Measurements from ENCODE around the gene ASTN2. TPM values are rescaled to one million over a fixed set of nuclear protein-coding genes. Genes with fewer than 3 reads are reported as not detected.

ASTN2 gene
- total RNA-seq, 1 donor from 2014 or later, result 12.2 TPM

- no peak for DNase-seq (ENCODE audit: low read depth)
- H3K27me3 ChIP-seq (ENCODE audit: control insufficient read depth, insufficient read depth, low read length), result no peaks in the 10 kb centered on the region
- no peak overlapping the region for H3K4me3 ChIP-seq (ENCODE audit: low read depth, low read length)
- TF ChIP-seq, protein P1, sequence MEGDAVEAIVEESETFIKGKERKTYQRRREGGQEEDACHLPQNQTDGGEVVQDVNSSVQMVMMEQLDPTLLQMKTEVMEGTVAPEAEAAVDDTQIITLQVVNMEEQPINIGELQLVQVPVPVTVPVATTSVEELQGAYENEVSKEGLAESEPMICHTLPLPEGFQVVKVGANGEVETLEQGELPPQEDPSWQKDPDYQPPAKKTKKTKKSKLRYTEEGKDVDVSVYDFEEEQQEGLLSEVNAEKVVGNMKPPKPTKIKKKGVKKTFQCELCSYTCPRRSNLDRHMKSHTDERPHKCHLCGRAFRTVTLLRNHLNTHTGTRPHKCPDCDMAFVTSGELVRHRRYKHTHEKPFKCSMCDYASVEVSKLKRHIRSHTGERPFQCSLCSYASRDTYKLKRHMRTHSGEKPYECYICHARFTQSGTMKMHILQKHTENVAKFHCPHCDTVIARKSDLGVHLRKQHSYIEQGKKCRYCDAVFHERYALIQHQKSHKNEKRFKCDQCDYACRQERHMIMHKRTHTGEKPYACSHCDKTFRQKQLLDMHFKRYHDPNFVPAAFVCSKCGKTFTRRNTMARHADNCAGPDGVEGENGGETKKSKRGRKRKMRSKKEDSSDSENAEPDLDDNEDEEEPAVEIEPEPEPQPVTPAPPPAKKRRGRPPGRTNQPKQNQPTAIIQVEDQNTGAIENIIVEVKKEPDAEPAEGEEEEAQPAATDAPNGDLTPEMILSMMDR (IDR thresholded peaks at IDR 0.05; ENCODE audit: insufficient read depth, low read length, poor library complexity, severe bottlenecking), result no peak
- H3K36me3 ChIP-seq (ENCODE audit: control insufficient read depth, insufficient read depth, low read length), result no peaks in the 10 kb centered on the region
Observed at GRCh38 chr9:116656977-116657376, 757.9 kb downstream of the ASTN2 start.

GRCh38 chr9:116656501-116656971 lies 758.3 kb downstream of the ASTN2 start:
- DNase-seq (ENCODE audit: low read depth), result no peak
- TF ChIP-seq, protein P1 (IDR thresholded peaks at IDR 0.05; ENCODE audit: insufficient read depth, low read length, poor library complexity, severe bottlenecking), result no peak
- Histone ChIP-seq H3K27me3 (ENCODE audit: control insufficient read depth, insufficient read depth, low read length) (no peaks in the 10 kb centered on the region), H3K36me3 (ENCODE audit: control insufficient read depth, insufficient read depth, low read length) (no peaks in the 10 kb centered on the region), H3K4me3 (ENCODE audit: low read depth, low read length) (no peak overlapping the region)

- H3K4me3 ChIP-seq (ENCODE audit: low read depth, low read length), result no peak overlapping the region
- TF ChIP-seq, protein P1 (IDR thresholded peaks at IDR 0.05; ENCODE audit: insufficient read depth, low read length, poor library complexity, severe bottlenecking), result no peak
Observed at GRCh38 chr9:116654059-116654355, 760.9 kb downstream of the ASTN2 start.

DNA sequence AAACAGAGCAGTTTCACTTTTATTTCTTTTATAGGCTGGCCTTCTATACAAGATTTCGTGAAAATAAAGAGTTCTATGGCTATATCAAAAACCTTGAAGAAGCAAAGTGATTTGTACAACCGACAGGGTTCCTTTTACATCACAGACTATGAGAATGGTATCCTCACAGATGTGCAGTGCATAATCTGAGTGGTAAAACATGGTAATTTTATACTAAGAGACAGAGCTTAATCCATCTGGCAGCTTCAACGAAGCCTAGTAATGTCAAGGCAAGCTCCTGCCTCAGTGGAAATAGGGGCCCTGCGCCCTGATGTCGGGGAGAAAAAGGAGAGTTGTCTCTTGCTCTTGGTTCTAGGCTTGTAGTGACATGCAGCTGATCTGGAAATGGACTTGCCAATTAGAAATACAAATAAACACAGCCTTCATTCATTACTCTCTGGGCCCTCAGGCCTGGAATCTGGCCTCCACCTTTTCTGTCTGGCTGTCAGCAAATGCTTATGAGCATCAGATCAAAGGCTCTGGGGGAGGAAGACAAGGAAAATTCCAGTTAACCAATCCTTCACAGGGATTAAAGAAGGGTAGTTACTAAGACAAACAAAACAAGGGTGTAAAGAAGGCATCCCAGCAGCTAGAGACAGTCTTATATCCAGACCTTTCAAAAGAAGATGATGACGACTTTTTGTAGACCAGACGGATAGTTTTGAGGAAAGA lies 761.4 kb downstream of the ASTN2 start:
- TF ChIP-seq, protein P1 (IDR thresholded peaks at IDR 0.05; ENCODE audit: insufficient read depth, low read length, poor library complexity, severe bottlenecking), result no peak
- no peak overlapping the region for H3K4me3 ChIP-seq (ENCODE audit: low read depth, low read length)
- no peaks in the 10 kb centered on the region for H3K36me3 ChIP-seq (ENCODE audit: control insufficient read depth, insufficient read depth, low read length)
- no peak for DNase-seq (ENCODE audit: low read depth)
- H3K27me3 ChIP-seq (ENCODE audit: control insufficient read depth, insufficient read depth, low read length), result no peaks in the 10 kb centered on the region

More at GRCh38 chr9:116654059-116654355, 760.9 kb downstream of the ASTN2 start:
- DNase-seq (ENCODE audit: low read depth), result no peak
- Histone ChIP-seq H3K27me3 (ENCODE audit: control insufficient read depth, insufficient read depth, low read length) (no peaks in the 10 kb centered on the region), H3K36me3 (ENCODE audit: control insufficient read depth, insufficient read depth, low read length) (no peaks in the 10 kb centered on the region)

GRCh38 chr9:116647515-116647809 lies 767.4 kb downstream of the ASTN2 start:
- no peak overlapping the region for H3K4me3 ChIP-seq (ENCODE audit: low read depth, low read length)
- no peak for DNase-seq (ENCODE audit: low read depth)
- TF ChIP-seq, protein P1 (IDR thresholded peaks at IDR 0.05; ENCODE audit: insufficient read depth, low read length, poor library complexity, severe bottlenecking), result no peak

More at GRCh38 chr9:116647515-116647809, 767.4 kb downstream of the ASTN2 start:
- H3K27me3 ChIP-seq (ENCODE audit: control insufficient read depth, insufficient read depth, low read length), result no peaks in the 10 kb centered on the region
- no peaks in the 10 kb centered on the region for H3K36me3 ChIP-seq (ENCODE audit: control insufficient read depth, insufficient read depth, low read length)
